GM19035 (cell line): ENCODE data around the gene EPHA6.
"Not testable (repeated sequence)": the region's sequence is repeated elsewhere in the genome, so short reads cannot be mapped to it uniquely, and the experiment has no call there.

Source experiments
- ATAC-seq: cut with Tn5 transposase; IDR thresholded peaks from one replicate; pipeline ENCODE4 v1.9.1; 2021; ENCODE audit not compliant: unreplicated experiment

EPHA6 gene

GRCh38 chr3:97264180-97264579, 449.8 kb downstream of the EPHA6 start:
- ATAC-seq = no peak

- ATAC-seq = no peak
Observed at GRCh38 chr3:97265237-97266005, 451.0 kb downstream of the EPHA6 start.

- no peak for ATAC-seq
Observed at GRCh38 chr3:97269202-97269601, 454.8 kb downstream of the EPHA6 start.

- ATAC-seq = not testable (repeated sequence)
Observed at GRCh38 chr3:97276879-97277550, 462.6 kb downstream of the EPHA6 start.

- ATAC-seq = no peak
Observed at GRCh38 chr3:97277708-97278107, 463.3 kb downstream of the EPHA6 start.

- no peak for ATAC-seq
Observed at GRCh38 chr3:97278506-97278905, 464.1 kb downstream of the EPHA6 start.

GRCh38 chr3:97291901-97292300, 477.5 kb downstream of the EPHA6 start:
- ATAC-seq = no peak

- ATAC-seq = no peak
Observed at GRCh38 chr3:97293596-97294131, 479.3 kb downstream of the EPHA6 start.

- no peak for ATAC-seq
Observed at GRCh38 chr3:97297032-97297431, 482.6 kb downstream of the EPHA6 start.

GRCh38 chr3:97301114-97301513, 486.7 kb downstream of the EPHA6 start:
- no peak for ATAC-seq

GRCh38 chr3:97306226-97306625, 491.8 kb downstream of the EPHA6 start:
- ATAC-seq = no peak

- ATAC-seq = no peak
Observed at GRCh38 chr3:97338375-97338774, 524.0 kb downstream of the EPHA6 start.

- ATAC-seq = no peak
Observed at GRCh38 chr3:97340940-97341339, 526.5 kb downstream of the EPHA6 start.

GRCh38 chr3:97347780-97348179, 533.4 kb downstream of the EPHA6 start:
- ATAC-seq = no peak

- ATAC-seq = no peak
Observed at GRCh38 chr3:97350971-97351370, 536.6 kb downstream of the EPHA6 start.

GRCh38 chr3:97353176-97353575, 538.8 kb downstream of the EPHA6 start:
- ATAC-seq = no peak

- ATAC-seq = no peak
Observed at GRCh38 chr3:97359977-97360376, 545.6 kb downstream of the EPHA6 start.

- no peak for ATAC-seq
Observed at GRCh38 chr3:97360804-97361203, 546.4 kb downstream of the EPHA6 start.

- no peak for ATAC-seq
Observed at GRCh38 chr3:97384583-97384982, 570.2 kb downstream of the EPHA6 start.

- ATAC-seq = no peak
Observed at GRCh38 chr3:97388774-97389173, 574.4 kb downstream of the EPHA6 start.

GRCh38 chr3:97389936-97390335, 575.5 kb downstream of the EPHA6 start:
- no peak for ATAC-seq

- ATAC-seq = no peak
Observed at GRCh38 chr3:97391167-97391566, 576.8 kb downstream of the EPHA6 start.
